Caco-2 (cell line): Measurements from ENCODE around the gene CAMKK2. TPM values are rescaled to one million over a fixed set of nuclear protein-coding genes. Genes with fewer than 3 reads are reported as not detected.
"Not testable (repeated sequence)": the region's sequence is repeated elsewhere in the genome, so short reads cannot be mapped to it uniquely, and the experiment has no call there.

Source experiments
- BruUV-seq: library from RNA; stranded (reverse); fragments of 400-500 nt; replicated peaks from 2 replicates; lab custom pipeline; 2021; lab: Mats Ljungman, UMichigan
- CTCF ChIA-PET: fragments of 300-600 bp; sonication (Branson Sonifier 250); formaldehyde crosslinking; loops from one replicate; lab custom pipeline; 2022; ENCODE audit warnings: antibody characterized with exemption; lab: Charles Lee
- POLR2A ChIA-PET: fragments of 300-600 bp; sonication (Branson Sonifier 250); formaldehyde crosslinking; loops from one replicate; lab custom pipeline; 2022; ENCODE audit warnings: antibody characterized with exemption; lab: Charles Lee
- DNase-seq, 2 experiments: peaks; one replicate each; pipeline versions ENCODE4 v3.0.0 to v3.0.0-alpha.2; 2020 to 2022
- H3K27me3 ChIP-seq: replicated peaks from 2 replicates; pipeline ENCODE4 v1.6.0; 2011; ENCODE audit warnings: low read length; ENCODE audit not compliant: control insufficient read depth, insufficient read depth
- H3K36me3 ChIP-seq: 2 replicates; pipeline ENCODE4 v1.5.1; 2011; ENCODE audit warnings: low read length; ENCODE audit not compliant: control insufficient read depth, insufficient read depth
- H3K4me1 ChIP-seq: fragments of 250-450 bp; sonication (Bioruptor Pico); 2 replicates; pipeline ENCODE4 v1.5.1; 2020; ENCODE audit warnings: mild to moderate bottlenecking
- H3K4me3 ChIP-seq: 2 replicates; pipeline ENCODE4 v1.5.1; 2011; ENCODE audit warnings: low read depth, mild to moderate bottlenecking, control low read depth, low read length
- H3K9me3 ChIP-seq: fragments of 250-450 bp; sonication (Bioruptor Pico); 2 replicates; pipeline ENCODE4 v1.5.1; 2020; ENCODE audit warnings: mild to moderate bottlenecking, moderate library complexity
- H3K27ac Mint-ChIP-seq: one replicate; pipeline ENCODE4 v1.8.0; 2022; ENCODE audit warnings: mixed read lengths; ENCODE audit not compliant: unreplicated experiment
- H3K27me3 Mint-ChIP-seq: one replicate; pipeline ENCODE4 v1.8.0; 2022; ENCODE audit warnings: mixed read lengths; ENCODE audit not compliant: insufficient read depth, unreplicated experiment
- H3K36me3 Mint-ChIP-seq: one replicate; pipeline ENCODE4 v1.8.0; 2022; ENCODE audit warnings: mild to moderate bottlenecking, mixed read lengths; ENCODE audit not compliant: insufficient read depth, unreplicated experiment
- H3K4me1 Mint-ChIP-seq: one replicate; pipeline ENCODE4 v1.8.0; 2022; ENCODE audit warnings: low read depth, mixed read lengths; ENCODE audit not compliant: unreplicated experiment
- H3K4me3 Mint-ChIP-seq: one replicate; pipeline ENCODE4 v1.8.0; 2022; ENCODE audit warnings: mild to moderate bottlenecking, moderate library complexity, mixed read lengths; ENCODE audit not compliant: unreplicated experiment
- H3K9me3 Mint-ChIP-seq: one replicate; pipeline ENCODE4 v1.8.0; 2022; ENCODE audit warnings: mixed read lengths; ENCODE audit not compliant: unreplicated experiment
- intact Hi-C: fragments of 100-400 bp; cut with micrococcal nuclease; formaldehyde crosslinking; loops from one replicate; pipeline ENCODE4 v1.10.0; 2022; ENCODE audit not compliant: unreplicated experiment
- total RNA-seq: library from RNA; stranded (reverse); gene quantifications from 2 replicates; pipeline ENCODE4 v1.2.3, GENCODE V29; 2022
- TF ChIP-seq, protein P1 (sequence below), 2 experiments: fragments of 200-600 bp in 1 of 2; IDR thresholded peaks; 1 replicate in 1 of 2; 2 replicates in 1 of 2; pipeline versions ENCODE4 v1.5.1 to v1.8.0; 2011 to 2022; ENCODE audit warnings: antibody characterized with exemption in 1 of 2, control low read depth in 1 of 2, inconsistent platforms in 1 of 2, low read depth in 1 of 2, low read length in 1 of 2, mild to moderate bottlenecking in 1 of 2, moderate library complexity in 1 of 2; ENCODE audit not compliant: insufficient read depth in 1 of 2, severe bottlenecking in 1 of 2, unreplicated experiment in 1 of 2

Gene CAMKK2
- total RNA-seq, 1 experiment from 2014 or later: 31.0 TPM

DNA sequence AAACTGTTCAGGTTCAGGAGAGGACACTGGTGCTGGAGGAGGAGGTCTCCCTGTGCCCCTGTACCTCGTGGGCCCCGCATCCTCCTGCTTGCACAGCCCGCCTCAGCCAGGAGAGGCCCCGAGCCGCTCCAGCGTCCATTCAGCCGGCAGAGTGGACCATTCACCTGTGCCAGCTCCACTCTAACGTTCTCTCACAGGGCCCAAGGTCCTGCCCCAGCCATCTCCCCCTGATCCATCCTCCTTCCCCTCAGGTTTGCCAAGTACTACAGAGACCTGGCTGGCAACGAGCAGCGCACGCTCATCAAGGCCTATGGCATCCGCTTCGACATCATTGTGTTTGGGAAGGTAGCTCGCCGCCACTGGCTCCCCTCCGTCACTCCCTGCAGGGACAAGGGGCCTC, 64.3 kb downstream of the CAMKK2 start:
- Histone ChIP-seq H3K36me3 (peaks cover 3% of the 10 kb centered on the region), H3K27me3 (no peaks in the 10 kb centered on the region), H3K9me3 (no peaks in the 10 kb centered on the region), H3K4me1 (peaks cover 31% of the 10 kb centered on the region), H3K4me3 (no peak overlapping the region)
- TF ChIP-seq, protein P1, sequence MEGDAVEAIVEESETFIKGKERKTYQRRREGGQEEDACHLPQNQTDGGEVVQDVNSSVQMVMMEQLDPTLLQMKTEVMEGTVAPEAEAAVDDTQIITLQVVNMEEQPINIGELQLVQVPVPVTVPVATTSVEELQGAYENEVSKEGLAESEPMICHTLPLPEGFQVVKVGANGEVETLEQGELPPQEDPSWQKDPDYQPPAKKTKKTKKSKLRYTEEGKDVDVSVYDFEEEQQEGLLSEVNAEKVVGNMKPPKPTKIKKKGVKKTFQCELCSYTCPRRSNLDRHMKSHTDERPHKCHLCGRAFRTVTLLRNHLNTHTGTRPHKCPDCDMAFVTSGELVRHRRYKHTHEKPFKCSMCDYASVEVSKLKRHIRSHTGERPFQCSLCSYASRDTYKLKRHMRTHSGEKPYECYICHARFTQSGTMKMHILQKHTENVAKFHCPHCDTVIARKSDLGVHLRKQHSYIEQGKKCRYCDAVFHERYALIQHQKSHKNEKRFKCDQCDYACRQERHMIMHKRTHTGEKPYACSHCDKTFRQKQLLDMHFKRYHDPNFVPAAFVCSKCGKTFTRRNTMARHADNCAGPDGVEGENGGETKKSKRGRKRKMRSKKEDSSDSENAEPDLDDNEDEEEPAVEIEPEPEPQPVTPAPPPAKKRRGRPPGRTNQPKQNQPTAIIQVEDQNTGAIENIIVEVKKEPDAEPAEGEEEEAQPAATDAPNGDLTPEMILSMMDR (IDR thresholded peaks at IDR 0.05; ENCODE audit: insufficient read depth in 1 of 2, low read depth in 1 of 2, low read length in 1 of 2, severe bottlenecking in 1 of 2, unreplicated experiment in 1 of 2): no peak
- no peaks in the 10 kb centered on the region for H3K9me3 Mint-ChIP-seq
- no peak overlapping the region for H3K27ac Mint-ChIP-seq
- no peaks in the 10 kb centered on the region for H3K27me3 Mint-ChIP-seq
- ChIA-PET POLR2A (interaction anchor here (0.5 kb wide), 1 partner anchor 14 kb away, joined by 3 read pairs; no protein-coding TSS in a partner anchor), CTCF (no interaction called here)
- no peak overlapping the region for H3K4me3 Mint-ChIP-seq
- peaks cover 48% of the 10 kb centered on the region for H3K36me3 Mint-ChIP-seq
- DNase-seq: no peak
- BruUV-seq: no TSS peak
- intact Hi-C loops: loop anchor here (5.0 kb wide), 1 partner anchor 170 kb away; no protein-coding TSS in a partner anchor
- peaks cover 13% of the 10 kb centered on the region for H3K4me1 Mint-ChIP-seq

DNA sequence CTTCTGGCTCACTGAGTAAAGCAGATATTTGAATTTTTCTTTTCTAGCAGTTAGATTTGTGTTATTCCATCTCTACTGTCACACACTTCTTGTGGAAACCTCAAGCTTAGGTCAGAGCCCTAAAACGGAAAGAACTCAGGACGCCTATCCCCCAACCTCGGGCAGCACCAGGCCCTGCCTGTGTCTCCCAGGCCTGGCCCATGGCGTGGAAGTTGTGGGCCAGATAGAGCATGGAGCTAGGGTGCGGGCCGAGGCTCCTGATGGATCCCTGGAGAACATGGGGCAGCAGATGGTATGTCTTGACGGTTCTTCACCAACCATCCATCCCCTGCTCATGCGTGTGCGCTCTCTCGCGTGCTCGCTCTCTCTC, 66.0 kb downstream of the CAMKK2 start:
- Mint-ChIP-seq H3K4me3 (no peak overlapping the region), H3K4me1 (peaks cover 15% of the 10 kb centered on the region), H3K27me3 (no peaks in the 10 kb centered on the region), H3K27ac (no peak overlapping the region), H3K36me3 (peaks cover 42% of the 10 kb centered on the region), H3K9me3 (no peaks in the 10 kb centered on the region)
- ChIA-PET CTCF (no interaction called here), POLR2A (no interaction called here)
- no TSS peak for BruUV-seq
- DNase-seq: no peak
- no peaks in the 10 kb centered on the region for H3K9me3 ChIP-seq
- peaks cover 42% of the 10 kb centered on the region for H3K4me1 ChIP-seq
- peaks cover 3% of the 10 kb centered on the region for H3K36me3 ChIP-seq
- TF ChIP-seq, protein P1 (IDR thresholded peaks at IDR 0.05; ENCODE audit: insufficient read depth in 1 of 2, low read depth in 1 of 2, low read length in 1 of 2, severe bottlenecking in 1 of 2, unreplicated experiment in 1 of 2): no peak
- intact Hi-C loops: loop anchor here (5.0 kb wide), 1 partner anchor 168 kb away; no protein-coding TSS in a partner anchor
- H3K4me3 ChIP-seq: no peak overlapping the region
- no peaks in the 10 kb centered on the region for H3K27me3 ChIP-seq

DNA sequence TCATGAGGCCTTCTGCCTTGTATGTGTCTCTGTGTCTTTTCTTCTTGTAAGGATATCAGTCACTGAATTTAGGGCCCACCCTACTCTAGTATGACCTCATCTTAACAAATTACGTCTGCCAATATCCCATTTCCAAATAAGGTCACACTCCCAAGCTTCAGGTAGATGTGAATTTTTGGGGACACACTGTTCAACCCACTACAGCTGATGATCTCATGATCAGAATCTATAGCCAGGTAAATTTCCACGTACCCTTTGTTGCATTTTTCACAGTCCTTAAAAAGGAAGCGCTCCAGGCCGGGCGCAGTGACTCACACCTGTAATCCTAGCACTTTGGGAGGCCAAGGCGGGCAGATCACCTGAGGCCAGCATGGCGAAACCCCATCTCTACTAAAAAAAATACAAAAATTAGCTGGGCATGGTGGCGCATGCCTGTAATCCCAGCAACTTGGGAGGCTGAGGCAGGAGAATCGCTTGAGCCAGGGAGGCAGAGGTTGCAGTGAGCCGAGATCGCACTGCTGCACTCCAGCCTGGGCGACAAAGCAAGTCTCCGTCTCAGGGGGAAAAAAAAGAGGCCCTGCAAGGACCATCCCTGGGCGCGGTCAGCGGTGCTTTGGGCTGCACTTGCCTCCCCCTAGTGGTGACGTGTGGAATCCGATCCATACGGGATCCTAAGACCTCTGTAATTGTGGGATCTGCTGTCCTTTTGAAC, 66.5 kb downstream of the CAMKK2 start:
- peaks cover 42% of the 10 kb centered on the region for H3K4me1 ChIP-seq
- H3K27ac Mint-ChIP-seq, H3K9me3 Mint-ChIP-seq, BruUV-seq, POLR2A ChIA-PET, H3K27me3 Mint-ChIP-seq, H3K4me3 Mint-ChIP-seq, H3K4me3 ChIP-seq, H3K27me3 ChIP-seq, H3K9me3 ChIP-seq, CTCF ChIA-PET, H3K36me3 ChIP-seq: not testable (repeated sequence)
- intact Hi-C loops: loop anchor here (5.0 kb wide), 2 partner anchors 118 to 168 kb away; no protein-coding TSS in a partner anchor
- TF ChIP-seq, protein P1 (IDR thresholded peaks at IDR 0.05; ENCODE audit: insufficient read depth in 1 of 2, low read depth in 1 of 2, low read length in 1 of 2, severe bottlenecking in 1 of 2, unreplicated experiment in 1 of 2): peak; percentile 87 to 89
- DNase-seq: peak; percentile 82 to 85
- H3K4me1 Mint-ChIP-seq: peaks cover 15% of the 10 kb centered on the region
- peaks cover 37% of the 10 kb centered on the region for H3K36me3 Mint-ChIP-seq
